Right lobe of liver (tissue), 4 donors: Measurements from ENCODE around the gene PRKAR1A.

ENCODE experiments used
- POLR2A ChIP-seq: fragments of 450-650 bp; IDR thresholded peaks from one replicate; pipeline ENCODE4 v1.6.1; 2017; ENCODE audit warnings: antibody characterized with exemption, mild to moderate bottlenecking
- TF ChIP-seq, protein P1 (sequence below), 4 donors: fragments of 200-600 bp in 3 of 4; fragments of 450-650 bp in 1 of 4; IDR thresholded peaks; one replicate each; pipeline versions ENCODE4 v1.5.1 to v1.8.0; 2016 to 2022; ENCODE audit warnings: antibody characterized with exemption in 4 of 4, mild to moderate bottlenecking in 2 of 4
- donor health status: DM: no; HTN: no; CAD: no.
- donor health status: DM: no; HTN: no; CAD: no.
- donor health status: DM: no; HTN: yes; CAD: no.

DNA sequence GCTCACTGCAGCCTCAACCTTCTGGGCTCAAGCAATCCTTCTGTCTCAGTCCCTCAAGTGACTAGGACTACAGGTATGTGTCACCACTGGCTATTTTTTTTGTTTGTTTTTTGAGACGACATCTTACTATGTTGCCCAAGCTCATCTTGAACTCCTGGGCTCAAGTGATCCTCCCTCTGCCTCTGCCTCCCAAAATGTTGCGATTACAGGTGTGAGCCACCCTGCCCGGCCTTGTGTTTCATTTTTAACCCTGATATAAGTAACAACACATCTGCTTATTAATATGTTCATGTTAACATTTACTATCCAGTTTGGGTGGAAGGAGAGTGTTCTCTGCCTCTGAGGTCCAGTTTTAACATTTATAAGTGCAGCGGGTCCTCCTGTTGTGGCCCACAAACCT, 85.8 kb downstream of the PRKAR1A start:
- TF ChIP-seq, protein P1, sequence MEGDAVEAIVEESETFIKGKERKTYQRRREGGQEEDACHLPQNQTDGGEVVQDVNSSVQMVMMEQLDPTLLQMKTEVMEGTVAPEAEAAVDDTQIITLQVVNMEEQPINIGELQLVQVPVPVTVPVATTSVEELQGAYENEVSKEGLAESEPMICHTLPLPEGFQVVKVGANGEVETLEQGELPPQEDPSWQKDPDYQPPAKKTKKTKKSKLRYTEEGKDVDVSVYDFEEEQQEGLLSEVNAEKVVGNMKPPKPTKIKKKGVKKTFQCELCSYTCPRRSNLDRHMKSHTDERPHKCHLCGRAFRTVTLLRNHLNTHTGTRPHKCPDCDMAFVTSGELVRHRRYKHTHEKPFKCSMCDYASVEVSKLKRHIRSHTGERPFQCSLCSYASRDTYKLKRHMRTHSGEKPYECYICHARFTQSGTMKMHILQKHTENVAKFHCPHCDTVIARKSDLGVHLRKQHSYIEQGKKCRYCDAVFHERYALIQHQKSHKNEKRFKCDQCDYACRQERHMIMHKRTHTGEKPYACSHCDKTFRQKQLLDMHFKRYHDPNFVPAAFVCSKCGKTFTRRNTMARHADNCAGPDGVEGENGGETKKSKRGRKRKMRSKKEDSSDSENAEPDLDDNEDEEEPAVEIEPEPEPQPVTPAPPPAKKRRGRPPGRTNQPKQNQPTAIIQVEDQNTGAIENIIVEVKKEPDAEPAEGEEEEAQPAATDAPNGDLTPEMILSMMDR (IDR thresholded peaks at IDR 0.05), result no peak
- no peak for TF ChIP-seq POLR2A
